NT2/D1 (cell line): ENCODE measurements around the gene IMMP2L.
A peak's percentile ranks its signal among the peaks of the same experiment; 100 is the strongest.

Source experiments
- DNase-seq: peaks from one replicate; pipeline ENCODE4 v3.0.0-alpha.2; 2011; ENCODE audit warnings: low read depth, low spot score
- H3K27me3 ChIP-seq: 2 replicates; pipeline ENCODE4 v1.6.0; 2011; ENCODE audit warnings: mild to moderate bottlenecking; ENCODE audit not compliant: insufficient read length, insufficient read depth
- H3K36me3 ChIP-seq: 2 replicates; pipeline ENCODE4 v1.6.1; 2011; ENCODE audit warnings: mild to moderate bottlenecking, low read length, mixed read lengths; ENCODE audit not compliant: insufficient read depth, insufficient read length
- H3K4me1 ChIP-seq: 2 replicates; pipeline ENCODE4 v1.5.1; 2011; ENCODE audit not compliant: insufficient read depth, insufficient read length
- H3K4me3 ChIP-seq: 2 replicates; pipeline ENCODE4 v1.5.1; 2011; ENCODE audit warnings: low read depth; ENCODE audit not compliant: insufficient read length
- H3K9ac ChIP-seq: 2 replicates; pipeline ENCODE4 v1.6.0; 2011; ENCODE audit warnings: low read depth; ENCODE audit not compliant: insufficient read length
- H3K9me3 ChIP-seq: 2 replicates; pipeline ENCODE4 v1.5.1; 2011; ENCODE audit warnings: mild to moderate bottlenecking, low read length; ENCODE audit not compliant: insufficient read depth
- SUZ12 ChIP-seq: IDR thresholded peaks from 2 replicates; pipeline ENCODE4 v1.6.1; 2011; ENCODE audit not compliant: insufficient read length, insufficient read depth; ENCODE audit errors: extremely low read depth
- YY1 ChIP-seq: IDR thresholded peaks from 2 replicates; pipeline ENCODE4 v1.6.1; 2011; ENCODE audit not compliant: insufficient read length, insufficient read depth
- ZNF274 ChIP-seq: IDR thresholded peaks from 2 replicates; pipeline ENCODE4 v1.6.1; 2011; ENCODE audit warnings: mild to moderate bottlenecking, low read depth, low read length

IMMP2L gene

GRCh38 chr7:110888641-110889040, 673.7 kb downstream of the IMMP2L start:
- Histone ChIP-seq H3K27me3 (no peaks in the 10 kb centered on the region), H3K9ac (no peak overlapping the region), H3K9me3 (no peaks in the 10 kb centered on the region), H3K36me3 (no peaks in the 10 kb centered on the region), H3K4me3 (no peak overlapping the region), H3K4me1 (no peaks in the 10 kb centered on the region)
- TF ChIP-seq ZNF274 (no peak), YY1 (no peak), SUZ12 (no peak)
- DNase-seq, result no peak

- H3K4me1 ChIP-seq, result no peaks in the 10 kb centered on the region
- DNase-seq, result no peak
- H3K9ac ChIP-seq, result no peak overlapping the region
- H3K9me3 ChIP-seq, result no peaks in the 10 kb centered on the region
- TF ChIP-seq YY1 (no peak), SUZ12 (no peak), ZNF274 (no peak)
- H3K4me3 ChIP-seq, result no peak overlapping the region
- H3K27me3 ChIP-seq, result no peaks in the 10 kb centered on the region
- H3K36me3 ChIP-seq, result no peaks in the 10 kb centered on the region
These were observed 676.8 kb downstream of the IMMP2L start for GRCh38 chr7:110885474-110885873.

GRCh38 chr7:110881721-110882120, 680.6 kb downstream of the IMMP2L start:
- no peaks in the 10 kb centered on the region for H3K9me3 ChIP-seq
- H3K4me1 ChIP-seq, result no peaks in the 10 kb centered on the region
- no peak overlapping the region for H3K9ac ChIP-seq
- no peaks in the 10 kb centered on the region for H3K36me3 ChIP-seq
- DNase-seq, result no peak
- no peak for TF ChIP-seq SUZ12
- TF ChIP-seq YY1, result no peak
- no peak for TF ChIP-seq ZNF274
- H3K4me3 ChIP-seq, result no peak overlapping the region
- H3K27me3 ChIP-seq, result no peaks in the 10 kb centered on the region

- H3K9me3 ChIP-seq, result no peaks in the 10 kb centered on the region
- H3K4me3 ChIP-seq, result no peak overlapping the region
- no peaks in the 10 kb centered on the region for H3K27me3 ChIP-seq
- no peaks in the 10 kb centered on the region for H3K4me1 ChIP-seq
- no peak for DNase-seq
- no peak for TF ChIP-seq SUZ12
- no peak for TF ChIP-seq YY1
- no peak for TF ChIP-seq ZNF274
- no peak overlapping the region for H3K9ac ChIP-seq
- H3K36me3 ChIP-seq, result no peaks in the 10 kb centered on the region
These were observed 681.3 kb downstream of the IMMP2L start for GRCh38 chr7:110880971-110881370.

GRCh38 chr7:110877016-110877415, 685.3 kb downstream of the IMMP2L start:
- Histone ChIP-seq H3K9ac (no peak overlapping the region), H3K4me1 (no peaks in the 10 kb centered on the region), H3K27me3 (no peaks in the 10 kb centered on the region), H3K9me3 (no peaks in the 10 kb centered on the region), H3K36me3 (no peaks in the 10 kb centered on the region), H3K4me3 (no peak overlapping the region)
- TF ChIP-seq YY1 (no peak), SUZ12 (no peak), ZNF274 (no peak)
- no peak for DNase-seq

GRCh38 chr7:110875346-110875745, 686.9 kb downstream of the IMMP2L start:
- Histone ChIP-seq H3K9ac (no peak overlapping the region), H3K27me3 (no peaks in the 10 kb centered on the region), H3K36me3 (no peaks in the 10 kb centered on the region), H3K9me3 (no peaks in the 10 kb centered on the region), H3K4me1 (no peaks in the 10 kb centered on the region), H3K4me3 (no peak overlapping the region)
- no peak for DNase-seq
- TF ChIP-seq SUZ12, result no peak
- no peak for TF ChIP-seq ZNF274
- TF ChIP-seq YY1, result no peak

GRCh38 chr7:110871856-110872255, 690.4 kb downstream of the IMMP2L start:
- Histone ChIP-seq H3K36me3 (no peaks in the 10 kb centered on the region), H3K9ac (no peak overlapping the region), H3K4me1 (no peaks in the 10 kb centered on the region), H3K9me3 (no peaks in the 10 kb centered on the region), H3K4me3 (no peak overlapping the region), H3K27me3 (no peaks in the 10 kb centered on the region)
- no peak for TF ChIP-seq SUZ12
- no peak for TF ChIP-seq ZNF274
- TF ChIP-seq YY1, result no peak
- DNase-seq, result peak; percentile 11

GRCh38 chr7:110870926-110871325, 691.4 kb downstream of the IMMP2L start:
- Histone ChIP-seq H3K9ac (no peak overlapping the region), H3K9me3 (no peaks in the 10 kb centered on the region), H3K27me3 (no peaks in the 10 kb centered on the region), H3K4me1 (no peaks in the 10 kb centered on the region), H3K4me3 (no peak overlapping the region), H3K36me3 (no peaks in the 10 kb centered on the region)
- TF ChIP-seq YY1 (no peak), ZNF274 (no peak), SUZ12 (no peak)
- DNase-seq, result no peak
